BLaER1 (cell line): ENCODE results near the gene CEP131.
"Not testable (repeated sequence)": the region's sequence is repeated elsewhere in the genome, so short reads cannot be mapped to it uniquely, and the experiment has no call there.

Source experiments
- H3K27ac ChIP-seq: shearing (Covaris generic); formaldehyde crosslinking; 2 replicates; pipeline ENCODE4 v1.8.1; 2022
- H3K27me3 ChIP-seq: shearing (Covaris generic); formaldehyde crosslinking; 2 replicates; pipeline ENCODE4 v1.8.1; 2022
- H3K36me3 ChIP-seq: shearing (Covaris generic); formaldehyde crosslinking; 2 replicates; pipeline ENCODE4 v1.8.1; 2022
- H3K4me1 ChIP-seq: shearing (Covaris generic); formaldehyde crosslinking; 2 replicates; pipeline ENCODE4 v1.8.1; 2022
- H3K4me2 ChIP-seq: shearing (Covaris generic); formaldehyde crosslinking; 2 replicates; pipeline ENCODE4 v1.8.1; 2022
- H3K4me3 ChIP-seq: shearing (Covaris generic); formaldehyde crosslinking; 2 replicates; pipeline ENCODE4 v1.8.1; 2022
- H3K9ac ChIP-seq: shearing (Covaris generic); formaldehyde crosslinking; 2 replicates; pipeline ENCODE4 v1.8.1; 2022
- H3K9me3 ChIP-seq: shearing (Covaris generic); formaldehyde crosslinking; 2 replicates; pipeline ENCODE4 v1.8.1; 2022
- H4K20me1 ChIP-seq: shearing (Covaris generic); formaldehyde crosslinking; 2 replicates; pipeline ENCODE4 v1.8.1; 2022
- Cebpa-rat ChIP-seq: shearing (Covaris generic); IDR thresholded peaks from 2 replicates; pipeline ENCODE4 v1.8.1; 2022

CEP131 gene

GRCh38 chr17:81150377-81151077 lies 72.2 kb downstream of the CEP131 start:
- Histone ChIP-seq H4K20me1 (no peaks in the 10 kb centered on the region), H3K9ac (no peak overlapping the region), H3K4me3 (no peak overlapping the region), H3K4me2 (peak overlapping the region; percentile 44; the same call in 1 of the 2 replicates), H3K27me3 (0 out of 2 replicates have a peak, but pooled peaks cover 7% of the 10 kb centered on the region), H3K4me1 (peaks cover 57% of the 10 kb centered on the region), H3K9me3 (no peaks in the 10 kb centered on the region), H3K27ac (no peak overlapping the region), H3K36me3 (no peaks in the 10 kb centered on the region)
- TF ChIP-seq Cebpa-rat = no peak

GRCh38 chr17:81148986-81149533 lies 73.7 kb downstream of the CEP131 start:
- H3K4me3 ChIP-seq = no peak overlapping the region
- no peaks in the 10 kb centered on the region for H4K20me1 ChIP-seq
- H3K4me1 ChIP-seq = peaks cover 70% of the 10 kb centered on the region
- H3K36me3 ChIP-seq = no peaks in the 10 kb centered on the region
- H3K9ac ChIP-seq = no peak overlapping the region
- no peaks in the 10 kb centered on the region for H3K9me3 ChIP-seq
- 0 out of 2 replicates have a peak, but pooled peaks cover 7% of the 10 kb centered on the region for H3K27me3 ChIP-seq
- H3K27ac ChIP-seq = no peak overlapping the region
- peak overlapping the region; percentile 71 for H3K4me2 ChIP-seq
- no peak for TF ChIP-seq Cebpa-rat

DNA sequence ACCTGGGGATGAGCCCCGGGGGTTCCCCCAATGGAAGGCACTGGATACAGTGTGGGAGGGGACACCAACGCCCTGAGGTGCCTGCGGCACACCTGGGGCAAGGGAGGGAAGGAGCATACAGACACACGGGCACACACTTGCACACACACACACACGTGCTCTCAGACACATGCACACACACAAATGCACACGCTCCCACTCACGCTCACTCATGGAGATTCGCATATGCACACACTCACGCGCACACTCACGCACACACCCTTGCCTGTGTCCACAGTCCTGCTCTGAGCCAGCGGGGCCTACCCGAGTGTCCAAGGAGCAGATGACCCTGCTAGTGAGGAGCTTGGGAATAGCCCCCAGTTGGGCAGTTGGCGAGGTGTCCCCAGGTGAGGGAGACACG lies 74.2 kb downstream of the CEP131 start:
- 0 out of 2 replicates have a peak, but pooled peaks cover 7% of the 10 kb centered on the region for H3K27me3 ChIP-seq
- no peaks in the 10 kb centered on the region for H3K9me3 ChIP-seq
- H3K27ac ChIP-seq = no peak overlapping the region
- TF ChIP-seq Cebpa-rat = no peak
- no peaks in the 10 kb centered on the region for H4K20me1 ChIP-seq
- H3K4me3 ChIP-seq = no peak overlapping the region
- peaks cover 70% of the 10 kb centered on the region for H3K4me1 ChIP-seq
- H3K9ac ChIP-seq = no peak overlapping the region
- H3K36me3 ChIP-seq = no peaks in the 10 kb centered on the region
- H3K4me2 ChIP-seq = peak overlapping the region; percentile 71

- 0 out of 2 replicates have a peak, but pooled peaks cover 7% of the 10 kb centered on the region for H3K27me3 ChIP-seq
- H3K36me3 ChIP-seq = no peaks in the 10 kb centered on the region
- TF ChIP-seq Cebpa-rat = no peak
- H3K9me3 ChIP-seq = no peaks in the 10 kb centered on the region
- H4K20me1 ChIP-seq = no peaks in the 10 kb centered on the region
- H3K27ac ChIP-seq = no peak overlapping the region
- H3K4me1 ChIP-seq = peaks cover 70% of the 10 kb centered on the region
- no peak overlapping the region for H3K4me3 ChIP-seq
- H3K4me2 ChIP-seq = no peak overlapping the region
- H3K9ac ChIP-seq = no peak overlapping the region
Measured at GRCh38 chr17:81147701-81148100, 75.1 kb downstream of the CEP131 start.

DNA sequence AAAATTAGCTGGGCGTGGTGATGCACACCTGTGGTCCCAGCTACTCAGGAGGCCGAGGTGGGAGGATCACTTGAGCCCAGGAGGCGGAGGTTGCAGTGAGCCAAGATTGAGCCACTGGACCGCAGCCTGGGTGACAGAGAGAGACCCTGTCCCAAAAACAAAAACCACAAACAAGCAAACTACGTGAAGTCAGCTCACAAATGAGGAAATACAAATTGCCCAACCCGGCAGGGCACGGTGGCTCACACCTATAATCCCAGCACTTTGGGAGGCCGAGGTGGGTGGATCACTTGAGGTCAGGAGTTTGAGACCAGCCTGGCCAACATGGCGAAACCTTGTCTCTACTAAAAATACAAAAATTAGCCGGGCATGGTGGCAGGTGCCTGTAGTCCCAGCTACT lies 76.6 kb downstream of the CEP131 start:
- not testable (repeated sequence) for H3K27me3 ChIP-seq, H4K20me1 ChIP-seq, H3K4me3 ChIP-seq, H3K9ac ChIP-seq, H3K4me2 ChIP-seq, H3K27ac ChIP-seq, H3K36me3 ChIP-seq, H3K9me3 ChIP-seq
- H3K4me1 ChIP-seq = peaks cover 71% of the 10 kb centered on the region

DNA sequence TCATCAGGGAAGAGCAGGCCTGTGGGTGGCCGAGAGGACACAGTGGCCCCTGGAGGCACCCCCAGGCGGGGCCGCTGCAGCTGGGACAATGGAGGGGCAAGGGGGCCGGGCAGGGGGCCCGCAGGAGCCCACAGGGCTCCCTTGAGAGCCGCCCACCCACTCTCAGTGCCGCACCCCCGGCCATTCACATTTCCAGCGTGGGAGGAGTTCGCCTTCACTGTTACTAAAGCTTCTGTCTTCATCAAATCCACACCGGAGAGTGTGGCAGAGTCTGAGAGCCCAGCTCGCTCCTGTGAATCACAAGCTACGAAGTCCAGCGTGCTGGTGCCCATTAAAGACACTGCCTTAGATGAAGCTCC lies 78.4 kb downstream of the CEP131 start:
- H3K27me3 ChIP-seq = no peaks in the 10 kb centered on the region
- no peak overlapping the region for H3K27ac ChIP-seq
- no peaks in the 10 kb centered on the region for H3K36me3 ChIP-seq
- H3K9me3 ChIP-seq = no peaks in the 10 kb centered on the region
- H3K4me2 ChIP-seq = peak overlapping the region; percentile 91
- H3K4me1 ChIP-seq = peaks cover 76% of the 10 kb centered on the region
- 0 out of 2 replicates have a peak overlapping the region, but pooled peaks have one; percentile 41 for H3K9ac ChIP-seq
- H4K20me1 ChIP-seq = no peaks in the 10 kb centered on the region
- H3K4me3 ChIP-seq = no peak overlapping the region
- no peak for TF ChIP-seq Cebpa-rat

DNA sequence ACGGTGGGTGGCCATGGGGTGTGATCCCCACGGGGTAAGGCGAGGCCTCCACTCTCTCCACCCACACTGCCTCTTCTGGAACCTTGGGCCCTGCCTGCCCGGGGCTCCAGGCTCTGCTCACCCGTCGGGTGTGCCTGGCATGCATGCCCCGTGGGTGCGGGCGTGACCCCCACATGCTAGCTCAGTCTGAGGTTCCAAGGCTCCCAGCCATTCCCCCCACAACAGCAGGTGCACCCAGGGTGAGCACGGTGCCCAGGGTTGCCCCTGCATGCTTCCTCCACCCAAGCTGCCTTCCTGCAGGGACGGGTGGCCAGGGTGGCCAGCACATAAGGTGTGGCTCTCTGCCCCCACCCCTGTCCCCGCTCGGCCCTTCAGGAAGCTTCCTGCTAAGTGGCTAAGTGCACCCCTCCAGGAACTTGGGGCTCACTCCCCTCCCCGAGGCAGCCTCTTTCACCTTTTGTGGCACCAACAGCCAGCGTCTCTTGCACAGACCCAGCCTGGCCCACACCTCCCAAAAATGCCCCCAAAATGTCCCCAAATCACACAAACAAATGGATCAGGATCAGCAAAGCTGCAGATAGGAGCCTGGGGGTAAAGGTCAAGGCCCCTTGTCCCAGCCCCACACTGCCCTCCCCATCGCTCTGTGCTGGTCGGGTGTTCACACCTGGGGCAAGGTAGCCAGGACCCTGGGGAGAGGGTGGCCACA lies 78.9 kb downstream of the CEP131 start:
- peaks cover 76% of the 10 kb centered on the region for H3K4me1 ChIP-seq
- no peaks in the 10 kb centered on the region for H4K20me1 ChIP-seq
- peak overlapping the region; percentile 91 for H3K4me2 ChIP-seq
- no peak for TF ChIP-seq Cebpa-rat
- no peaks in the 10 kb centered on the region for H3K36me3 ChIP-seq
- no peaks in the 10 kb centered on the region for H3K27me3 ChIP-seq
- H3K9me3 ChIP-seq = no peaks in the 10 kb centered on the region
- H3K27ac ChIP-seq = no peak overlapping the region
- H3K9ac ChIP-seq = 0 out of 2 replicates have a peak overlapping the region, but pooled peaks have one; percentile 41
- no peak overlapping the region for H3K4me3 ChIP-seq

- H3K4me1 ChIP-seq = peaks cover 70% of the 10 kb centered on the region
Measured at GRCh38 chr17:81143200-81143527, 79.6 kb downstream of the CEP131 start.

DNA sequence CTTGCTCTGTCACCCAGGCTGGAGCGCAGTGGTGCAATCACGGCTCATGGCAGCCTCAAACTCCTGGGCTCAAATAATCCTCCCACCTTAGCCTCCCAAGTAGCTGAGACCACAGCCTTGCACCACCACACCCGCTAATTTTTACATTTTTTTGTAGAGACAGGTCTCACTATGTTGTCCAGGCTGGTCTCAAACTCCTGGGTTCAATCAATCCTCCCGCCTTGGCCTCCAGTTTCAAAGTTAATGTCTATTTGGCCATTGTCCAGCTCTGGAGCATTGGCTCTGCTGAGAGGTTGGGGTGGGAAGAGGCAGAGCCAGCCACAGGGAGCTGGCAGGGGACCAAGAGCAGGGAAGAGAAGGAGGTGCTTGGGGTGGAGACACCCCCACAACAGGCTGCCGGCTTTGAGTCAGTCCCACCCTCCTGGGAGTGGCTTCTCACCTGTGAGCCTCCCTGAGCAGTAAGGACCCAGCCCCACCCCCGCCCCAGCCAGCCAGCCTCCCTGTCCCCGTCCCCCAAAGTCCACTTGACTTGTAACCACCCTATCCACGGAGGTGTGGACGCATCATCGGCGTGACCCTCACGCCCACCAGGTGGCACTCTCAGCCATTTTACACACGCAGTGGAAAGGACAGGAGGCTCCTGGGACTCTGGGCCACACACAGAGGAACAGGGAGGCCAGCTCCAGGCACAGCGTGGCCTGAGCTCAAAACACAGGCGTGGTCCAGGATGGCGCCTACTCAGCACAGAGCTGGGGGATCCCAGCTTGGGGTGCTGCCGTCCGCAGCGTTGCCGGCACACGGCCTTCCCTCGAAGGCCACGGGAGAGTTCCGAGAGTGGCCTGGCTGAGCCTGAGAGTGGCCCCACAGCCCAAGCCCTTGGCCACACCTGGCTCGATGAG lies 80.2 kb downstream of the CEP131 start:
- Histone ChIP-seq H4K20me1 (no peaks in the 10 kb centered on the region), H3K27me3 (no peaks in the 10 kb centered on the region), H3K9ac (no peak overlapping the region), H3K4me3 (no peak overlapping the region), H3K4me1 (peaks cover 69% of the 10 kb centered on the region), H3K27ac (peak overlapping the region; percentile 62), H3K36me3 (no peaks in the 10 kb centered on the region), H3K4me2 (peak overlapping the region; percentile 91), H3K9me3 (no peaks in the 10 kb centered on the region)
- TF ChIP-seq Cebpa-rat = no peak

More at GRCh38 chr17:81143200-81143527, 79.6 kb downstream of the CEP131 start:
- peak overlapping the region; percentile 62 for H3K27ac ChIP-seq
- H4K20me1 ChIP-seq = no peaks in the 10 kb centered on the region
- peak overlapping the region; percentile 91 for H3K4me2 ChIP-seq
- H3K9me3 ChIP-seq = no peaks in the 10 kb centered on the region
- no peaks in the 10 kb centered on the region for H3K36me3 ChIP-seq
- H3K9ac ChIP-seq = no peak overlapping the region
- TF ChIP-seq Cebpa-rat = no peak
- no peak overlapping the region for H3K4me3 ChIP-seq
- H3K27me3 ChIP-seq = no peaks in the 10 kb centered on the region
